CD4-positive, alpha-beta T cell treated with Interleukin-17A for 4 hours (primary cell): ENCODE measurements around the gene CHTF8.
A peak's percentile ranks its signal among the peaks of the same experiment; 100 is the strongest.
"Not testable (repeated sequence)": the region's sequence is repeated elsewhere in the genome, so short reads cannot be mapped to it uniquely, and the experiment has no call there.

ENCODE experiments used
- DNase-seq: peaks from one replicate; pipeline ENCODE4 v3.0.0-alpha.2; 2020; ENCODE audit warnings: mixed read lengths

Gene CHTF8, protein sequence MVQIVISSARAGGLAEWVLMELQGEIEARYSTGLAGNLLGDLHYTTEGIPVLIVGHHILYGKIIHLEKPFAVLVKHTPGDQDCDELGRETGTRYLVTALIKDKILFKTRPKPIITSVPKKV

DNA sequence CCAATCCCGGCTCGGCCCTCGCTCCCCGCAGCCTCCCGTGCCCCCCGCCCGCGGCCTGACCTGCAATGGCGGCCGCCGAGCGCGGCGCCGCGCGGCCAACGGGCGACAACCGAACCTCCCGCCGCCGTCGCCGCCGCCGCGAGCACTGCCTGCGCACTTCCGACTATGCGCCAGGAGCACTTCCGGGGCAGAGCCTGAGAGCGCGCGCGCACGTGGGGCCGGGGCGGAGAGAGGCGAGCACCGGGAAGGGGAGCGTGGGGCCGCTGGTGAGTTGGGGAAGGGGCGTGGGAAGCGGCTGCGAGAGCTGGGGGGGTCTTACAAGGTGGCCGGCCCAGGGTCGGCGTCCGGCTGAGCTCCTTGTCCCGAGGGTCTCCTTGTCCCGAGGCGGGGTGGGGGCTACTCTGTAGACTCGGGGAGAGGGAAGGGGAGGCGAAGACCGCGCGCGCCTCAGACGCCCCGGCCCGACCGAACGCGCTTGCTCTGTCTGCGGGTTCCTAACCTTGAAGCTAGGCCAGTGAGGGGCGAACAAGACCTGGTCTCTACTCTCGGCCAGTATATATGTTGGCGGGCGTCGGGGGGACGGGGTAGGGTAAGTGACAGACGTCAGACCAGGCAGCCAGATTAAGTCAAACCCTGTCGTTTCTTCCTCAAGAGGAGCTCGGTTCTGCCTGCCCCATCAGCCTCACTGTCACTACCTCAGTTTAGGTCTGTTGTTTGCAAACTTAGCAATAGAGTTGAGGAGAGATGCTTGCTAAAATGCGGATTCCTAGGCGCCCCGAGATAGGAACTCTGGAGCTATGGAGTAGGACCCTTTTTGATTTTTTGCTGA, at the start of gene CHTF8, which contains the start of gene UTP4:
TSS of gene CHTF8 (minus strand) at position 165 of the 829 bp plus-strand sequence. CDS start 11,130 bp downstream, outside the sequence.
TSS of gene UTP4 (plus strand) at position 226 of the 829 bp plus-strand sequence. CDS start 811 bp downstream, outside the sequence.
- peak; percentile 89 for DNase-seq

- DNase-seq = no peak
Measured at GRCh38 chr16:69180011-69180338, 47.6 kb upstream of the CHTF8 start.

- no peak for DNase-seq
Measured at GRCh38 chr16:69179328-69180010, 47.1 kb upstream of the CHTF8 start.

- DNase-seq = no peak
Measured at GRCh38 chr16:69176033-69176800, 43.8 kb upstream of the CHTF8 start.

GRCh38 chr16:69171325-69172084, 39.1 kb upstream of the CHTF8 start:
- no peak for DNase-seq

GRCh38 chr16:69169607-69170352, 37.4 kb upstream of the CHTF8 start:
- no peak for DNase-seq

DNA sequence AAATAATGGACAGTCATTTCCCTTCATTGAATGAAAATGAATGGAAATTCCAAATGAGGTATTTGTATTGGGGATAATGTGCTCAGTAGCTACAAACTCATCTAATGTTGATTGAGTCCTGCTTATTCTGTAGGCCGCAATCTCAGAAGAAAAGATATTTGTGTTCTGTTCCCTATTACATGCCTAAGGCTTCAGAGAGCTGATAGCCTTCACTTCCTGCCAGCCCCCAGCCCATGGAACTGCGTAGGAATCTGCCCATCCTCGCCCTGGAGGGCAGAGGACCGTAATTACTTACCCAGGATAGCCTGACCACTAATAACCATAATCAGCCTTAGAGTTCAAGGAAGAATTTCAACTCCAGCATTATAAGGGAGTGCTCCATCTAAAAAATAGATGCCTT, 36.7 kb upstream of the CHTF8 start:
- DNase-seq = no peak

GRCh38 chr16:69166946-69167930, 34.9 kb upstream of the CHTF8 start:
- DNase-seq = no peak

DNA sequence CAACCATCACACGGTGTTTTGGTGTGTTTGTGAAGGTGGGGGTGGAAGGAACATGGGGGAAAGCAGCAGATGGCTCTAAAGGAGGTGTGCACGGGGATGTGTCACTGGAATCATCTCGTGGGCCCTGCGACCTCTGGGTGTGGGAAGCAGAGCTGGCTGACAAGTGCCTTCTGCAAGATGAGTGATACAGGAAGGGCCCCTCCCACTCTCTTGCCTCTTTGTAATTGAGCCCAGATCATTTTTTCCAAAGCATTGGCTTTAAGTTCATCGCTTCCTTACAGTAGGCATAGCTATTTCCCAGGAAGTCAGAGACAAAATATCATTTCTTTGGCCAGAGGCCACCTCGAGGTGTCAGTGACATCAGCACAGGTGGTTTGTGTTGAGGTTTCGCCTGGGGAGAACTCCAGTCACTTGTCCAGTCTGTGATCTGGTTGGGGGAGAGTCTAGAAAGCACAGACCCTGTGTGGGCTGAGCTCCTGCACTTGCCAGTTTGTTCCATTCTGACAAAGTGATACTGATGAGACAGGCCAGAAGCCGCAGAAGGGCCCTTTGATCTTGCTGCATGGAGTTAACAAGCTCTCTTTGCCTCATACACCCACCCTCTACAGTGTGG, 33.9 kb upstream of the CHTF8 start:
- peak; percentile 50 for DNase-seq

GRCh38 chr16:69165584-69165983, 33.2 kb upstream of the CHTF8 start:
- no peak for DNase-seq

DNA sequence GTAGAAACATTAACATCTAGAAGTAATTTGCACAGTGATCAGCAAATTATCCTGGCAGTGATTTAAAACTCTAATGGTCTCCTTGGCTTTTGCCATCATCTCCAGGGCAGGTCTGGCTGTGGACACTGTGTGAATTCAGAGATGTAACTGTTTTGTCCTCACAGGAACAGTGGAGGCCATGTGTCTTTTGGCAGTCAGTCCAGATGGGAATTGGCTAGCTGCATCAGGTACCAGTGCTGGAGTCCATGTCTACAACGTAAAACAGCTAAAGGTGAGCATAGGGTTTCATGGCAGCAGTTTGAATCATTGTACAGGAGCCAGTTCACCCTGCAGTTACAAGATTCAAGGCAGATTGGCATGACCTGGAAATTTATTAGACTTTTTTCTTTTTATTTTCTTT, 27.8 kb upstream of the CHTF8 start:
- DNase-seq = no peak

DNA sequence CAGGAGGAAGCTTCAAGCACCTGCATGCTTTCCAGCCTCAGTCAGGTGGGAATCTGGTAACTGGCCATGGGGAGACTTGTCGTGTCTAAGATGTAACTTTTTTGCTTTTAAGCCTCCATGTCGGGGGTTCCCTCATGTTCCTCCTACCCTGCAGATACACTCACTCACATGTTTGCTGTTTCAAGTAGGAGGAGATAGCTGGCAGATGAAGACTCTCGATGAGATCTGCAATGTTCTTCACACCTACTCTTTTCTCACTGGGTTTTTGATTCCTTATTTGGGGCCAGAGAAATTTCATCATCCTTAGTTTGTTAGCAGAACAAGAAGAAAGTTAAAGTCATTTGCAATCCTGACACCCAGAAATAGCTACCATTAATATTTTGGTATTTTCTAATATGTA, 24.8 kb upstream of the CHTF8 start:
- DNase-seq = no peak

DNA sequence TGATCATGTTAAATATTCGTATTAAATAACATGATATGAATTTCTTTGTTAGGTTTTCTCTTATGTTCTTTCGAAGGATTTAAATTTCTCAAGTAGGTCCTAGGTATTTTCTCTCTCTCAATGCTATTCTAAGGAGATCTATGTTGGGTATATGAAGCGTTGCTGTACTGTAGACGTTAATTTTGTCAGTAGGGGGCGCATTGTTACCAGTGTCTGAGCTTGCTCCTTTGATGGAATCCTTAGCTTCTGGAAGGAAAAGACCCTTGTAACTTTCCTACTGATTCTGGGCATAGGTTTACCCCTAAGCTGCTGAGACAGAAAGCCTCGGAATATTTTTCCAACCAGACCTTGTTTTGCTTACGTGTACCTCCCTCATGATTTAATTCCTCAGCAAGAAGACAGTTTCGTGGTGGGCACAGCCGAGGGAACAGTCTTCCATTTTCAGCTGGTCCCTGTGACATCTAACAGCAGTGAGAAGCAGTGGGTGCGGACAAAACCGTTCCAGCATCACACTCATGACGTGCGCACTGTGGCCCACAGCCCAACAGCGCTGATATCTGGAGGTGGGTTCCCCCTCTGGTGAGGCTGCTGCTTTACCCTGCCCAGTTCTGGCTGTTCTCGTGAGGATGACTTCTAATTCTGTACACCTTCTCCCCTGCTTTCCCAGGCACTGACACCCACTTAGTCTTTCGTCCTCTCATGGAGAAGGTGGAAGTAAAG, 17.9 kb upstream of the CHTF8 start:
- peak; percentile 68 for DNase-seq

DNA sequence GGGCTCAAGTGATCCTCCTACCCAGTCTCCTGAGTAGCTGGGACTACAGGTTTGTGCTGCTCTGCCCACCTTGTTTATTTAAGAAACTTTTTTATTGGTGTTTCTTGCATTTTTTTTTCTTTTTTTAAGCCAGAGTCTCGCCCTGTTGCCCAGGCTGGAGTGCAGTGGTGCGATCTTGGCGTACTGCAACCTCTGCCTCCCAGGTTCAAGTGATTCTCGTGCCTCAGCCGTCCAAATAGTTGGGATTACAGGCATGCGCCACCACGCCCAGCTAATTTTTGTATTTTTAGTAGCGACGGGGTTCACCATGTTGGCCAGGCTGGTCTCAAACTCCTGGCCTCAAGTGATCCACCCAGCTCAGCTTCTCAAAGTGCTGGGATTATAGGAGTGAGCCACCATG, 17.2 kb upstream of the CHTF8 start:
- DNase-seq = not testable (repeated sequence)

GRCh38 chr16:69145658-69146057, 13.3 kb upstream of the CHTF8 start:
- no peak for DNase-seq

- no peak for DNase-seq
Measured at GRCh38 chr16:69143116-69143515, 10.7 kb upstream of the CHTF8 start.

DNA sequence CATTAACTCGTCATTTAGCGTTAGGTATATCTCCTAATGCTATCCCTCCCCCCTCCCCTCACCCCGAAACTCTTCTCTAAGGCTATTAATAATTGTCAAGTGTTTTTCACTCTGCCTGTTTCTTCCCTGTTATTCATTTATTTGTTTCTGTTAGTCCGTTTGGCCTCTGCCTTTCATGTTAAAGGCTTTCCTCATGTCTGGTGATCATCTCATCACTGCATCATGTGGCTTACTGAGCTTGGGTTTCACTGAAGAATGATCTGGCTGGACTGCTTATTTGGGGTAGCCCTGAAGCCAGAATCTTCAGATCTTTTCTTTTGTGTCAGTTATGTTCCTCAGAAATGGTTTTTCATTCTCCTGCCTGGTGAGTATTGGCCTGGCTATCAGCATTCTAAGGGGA, 9.5 kb upstream of the CHTF8 start:
- DNase-seq = no peak

- DNase-seq = no peak
Measured at GRCh38 chr16:69141014-69141413, 8.6 kb upstream of the CHTF8 start.

GRCh38 chr16:69139464-69139863, 7.1 kb upstream of the CHTF8 start:
- not testable (repeated sequence) for DNase-seq
